Gastrocnemius medialis (tissue), 4 donors: ENCODE data around the gene ITGAL.

ENCODE experiments used
- CTCF ChIP-seq, 5 experiments: fragments of 450-650 bp in 3 of 5; fragments of 200-600 bp in 2 of 5; sonication (generic) in 2 of 5; IDR thresholded peaks in 4 of 5; conservative IDR thresholded peaks in 1 of 5; 1 replicate in 4 of 5; 2 replicates in 1 of 5; pipeline ENCODE4 v1.5.1; 2016 to 2019; ENCODE audit warnings: antibody characterized with exemption in 5 of 5, mild to moderate bottlenecking in 3 of 5, moderate library complexity in 3 of 5
- POLR2A ChIP-seq, 2 donors: fragments of 450-650 bp; IDR thresholded peaks; one replicate each; pipeline ENCODE4 v1.6.1; 2017; ENCODE audit warnings: antibody characterized with exemption in 2 of 2, mild to moderate bottlenecking in 2 of 2, moderate library complexity in 2 of 2

DNA sequence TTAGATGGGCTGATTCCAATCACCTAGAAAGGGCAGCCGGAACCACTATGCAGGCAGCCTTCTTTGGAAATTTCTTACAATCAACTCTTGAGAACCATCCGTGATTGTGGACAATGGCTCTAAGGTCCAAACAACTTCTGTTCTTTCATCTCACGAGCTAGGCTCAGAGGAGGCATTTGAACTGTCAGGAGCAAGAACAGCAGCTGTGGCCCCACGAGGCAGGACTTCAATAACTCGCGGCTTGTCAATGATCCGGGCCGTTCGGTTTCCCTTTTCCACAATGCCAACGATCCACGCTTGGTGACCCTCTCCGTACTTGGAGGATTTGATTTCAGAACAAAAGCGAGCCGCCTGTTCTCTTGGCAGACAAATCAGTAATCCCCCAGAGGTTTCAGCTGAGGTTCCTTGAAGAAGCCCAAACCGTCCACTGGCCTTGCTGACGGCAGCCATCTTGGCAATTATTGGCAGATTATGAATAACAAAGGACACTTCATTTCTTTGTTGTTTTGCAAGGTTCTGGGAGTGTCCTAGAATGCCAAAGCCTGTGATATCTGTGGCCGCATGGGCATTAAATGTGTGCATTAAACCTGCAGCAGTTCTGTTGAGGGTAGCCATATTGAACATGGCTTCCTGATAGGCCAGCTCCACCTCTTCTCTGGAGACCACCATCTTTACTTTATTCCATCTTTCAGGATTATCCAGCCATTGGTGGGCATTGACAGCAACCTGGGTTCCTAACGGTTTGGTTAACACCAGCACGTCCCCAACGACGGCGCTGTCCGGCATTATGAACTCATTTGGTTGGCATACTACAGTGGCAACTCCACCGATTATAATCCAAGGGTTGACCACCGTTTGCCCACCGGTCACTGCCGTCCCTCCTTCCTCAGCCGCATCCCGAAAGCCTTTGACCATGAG lies 28.1 kb upstream of the ITGAL start:
- TF ChIP-seq CTCF (IDR thresholded peaks at IDR 0.05 in 4 of 5, conservative IDR thresholded peaks at IDR 0.05 in 1 of 5): no peak
- TF ChIP-seq POLR2A (IDR thresholded peaks at IDR 0.05): no peak
